ENCODE data around the gene SHOC2.

Gene SHOC2

DNA sequence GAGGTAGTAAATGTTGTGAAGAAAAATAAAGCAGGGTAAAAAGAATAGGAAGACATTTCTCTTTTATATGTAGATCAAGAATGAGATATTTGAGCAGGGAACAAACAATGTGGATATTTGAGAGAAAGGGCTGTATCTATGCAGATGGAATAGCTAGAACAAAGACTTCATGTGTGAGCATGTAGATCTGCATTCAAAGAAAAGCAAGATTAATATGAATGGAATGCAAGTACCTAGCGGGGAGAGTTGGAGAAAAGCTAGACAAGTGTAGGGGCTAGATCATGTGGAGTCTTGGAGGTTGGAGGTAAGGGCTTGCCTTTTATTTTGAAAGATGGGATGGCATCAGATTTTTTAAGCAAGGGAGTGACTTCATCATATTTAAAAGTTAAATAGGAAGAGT, 27.1 kb downstream of the SHOC2 start:
- no peak for DNase-seq (ENCODE audit: low read depth)

DNA sequence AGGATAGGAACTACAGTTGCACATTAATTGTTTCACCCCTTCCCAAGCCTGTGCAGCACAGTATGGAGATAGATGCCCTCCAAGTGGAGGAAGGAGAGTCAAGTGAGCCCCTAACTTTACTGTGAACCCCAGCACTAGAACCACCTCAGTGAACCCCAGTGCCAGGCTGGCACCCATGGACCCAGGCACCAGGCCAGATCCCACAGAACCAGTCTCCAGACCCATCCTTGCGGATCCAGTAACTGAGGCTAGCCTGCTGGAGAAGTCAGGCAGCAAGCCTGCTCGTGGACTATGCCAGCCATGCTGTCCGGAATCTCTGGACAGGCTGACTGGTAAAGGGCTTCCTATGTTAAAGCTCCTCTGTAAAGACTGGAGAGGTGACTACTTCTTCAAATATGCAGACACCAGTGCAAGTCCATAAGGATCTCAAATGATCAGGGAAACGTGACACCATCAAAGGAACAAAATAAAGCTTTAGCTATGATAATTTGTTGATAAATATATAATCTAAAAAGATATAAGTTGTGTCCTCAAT, 27.7 kb downstream of the SHOC2 start:
- DNase-seq (ENCODE audit: low read depth): no peak

DNA sequence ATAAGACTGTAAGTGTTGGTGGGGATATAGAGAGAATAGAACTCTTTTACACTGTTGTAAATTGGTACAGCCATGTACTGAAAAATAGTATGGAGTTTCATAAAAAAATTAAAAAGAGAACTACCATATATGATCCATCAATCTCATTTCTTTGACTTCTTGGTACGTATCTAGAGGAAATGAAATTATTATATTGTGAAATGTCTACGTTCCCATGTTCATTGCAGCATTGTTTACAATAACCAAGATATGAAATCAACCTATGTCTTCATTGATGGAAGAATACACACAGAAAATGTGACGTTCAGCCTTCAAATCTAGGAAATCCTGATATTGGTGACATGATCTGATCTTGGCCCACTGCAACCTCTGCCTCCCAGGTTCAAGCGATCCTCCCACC, 32.0 kb downstream of the SHOC2 start:
- DNase-seq (ENCODE audit: low read depth): no peak

DNA sequence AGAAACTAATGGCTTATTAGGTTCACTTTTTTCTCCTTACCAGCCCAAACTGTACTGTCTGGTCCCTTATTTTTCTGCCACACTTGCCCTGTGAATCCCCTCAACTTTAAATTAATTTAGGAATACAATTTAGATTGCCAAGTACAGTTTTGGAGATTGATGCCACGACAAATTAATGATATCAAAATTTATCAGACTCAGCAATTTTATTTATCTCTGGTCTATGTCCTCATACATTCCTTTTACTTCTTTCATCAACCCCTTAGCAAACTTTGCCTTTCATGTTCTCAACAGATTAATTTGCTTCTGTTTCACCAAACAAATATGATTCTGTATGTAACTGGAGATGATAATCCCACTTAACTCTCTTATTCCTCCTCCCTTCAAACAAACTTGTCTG, 38.2 kb downstream of the SHOC2 start:
- no peak for DNase-seq (ENCODE audit: low read depth)

DNA sequence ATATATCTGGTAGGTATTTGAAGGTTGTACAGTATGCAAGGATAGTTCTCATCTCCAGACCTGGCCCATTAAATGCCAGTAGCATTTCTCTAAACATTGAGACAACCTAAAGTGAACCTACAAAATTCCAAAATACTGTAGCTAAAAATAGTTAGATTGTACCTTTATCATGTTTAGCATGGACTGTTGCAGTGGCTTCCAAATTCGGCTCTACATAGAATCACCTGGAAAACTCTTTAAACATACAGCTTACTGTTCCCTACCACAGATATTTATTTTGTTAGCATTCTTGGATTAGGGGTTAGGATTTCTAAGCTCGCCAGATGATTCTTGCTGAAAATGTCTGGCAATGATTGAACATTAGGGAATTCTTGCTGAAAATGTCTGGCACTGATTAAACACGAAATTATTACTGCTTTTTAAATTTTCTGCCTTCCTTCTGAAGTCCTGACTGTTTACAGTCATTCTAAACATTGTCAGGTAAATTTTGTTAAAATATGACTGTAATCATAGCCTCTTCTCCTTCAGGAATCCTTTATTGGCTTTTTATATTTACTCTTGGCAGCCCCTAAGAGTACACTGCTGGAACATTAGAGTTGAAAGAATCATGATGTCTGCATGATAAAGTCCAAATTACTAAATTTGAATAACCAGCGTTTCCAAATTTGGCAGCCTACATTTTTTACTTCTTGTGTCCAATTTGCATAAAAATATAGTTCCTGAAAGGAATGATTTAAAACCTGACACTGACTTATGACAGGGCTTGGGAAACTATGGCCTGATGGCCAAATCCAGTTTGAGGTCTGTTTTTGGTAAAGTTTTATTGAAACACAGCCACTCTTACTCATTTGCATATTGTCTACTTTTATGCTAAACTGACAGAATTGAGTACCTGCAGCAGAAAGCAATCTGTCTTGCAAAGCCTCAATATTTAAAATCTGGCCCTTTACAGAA, 40.3 kb downstream of the SHOC2 start:
- DNase-seq (ENCODE audit: low read depth): no peak

DNA sequence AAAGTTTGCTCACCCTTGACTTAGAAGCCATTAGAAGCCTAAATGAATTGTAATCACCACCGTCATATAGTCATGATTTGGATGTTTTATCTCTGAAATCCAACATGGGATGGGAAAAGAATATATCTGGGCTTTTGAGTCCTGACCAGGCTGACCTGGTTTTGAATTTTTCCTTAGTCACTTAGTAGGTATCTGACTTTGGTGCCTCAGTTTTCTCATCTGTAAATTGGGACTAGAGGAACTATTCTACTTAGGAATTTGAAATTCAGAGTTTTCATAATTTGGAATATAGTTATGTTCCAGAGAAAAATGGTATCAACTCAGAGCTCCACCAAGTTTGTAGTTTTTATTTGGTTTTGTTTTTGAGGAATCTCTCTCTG, 40.9 kb downstream of the SHOC2 start:
- no peak for DNase-seq (ENCODE audit: low read depth)

DNA sequence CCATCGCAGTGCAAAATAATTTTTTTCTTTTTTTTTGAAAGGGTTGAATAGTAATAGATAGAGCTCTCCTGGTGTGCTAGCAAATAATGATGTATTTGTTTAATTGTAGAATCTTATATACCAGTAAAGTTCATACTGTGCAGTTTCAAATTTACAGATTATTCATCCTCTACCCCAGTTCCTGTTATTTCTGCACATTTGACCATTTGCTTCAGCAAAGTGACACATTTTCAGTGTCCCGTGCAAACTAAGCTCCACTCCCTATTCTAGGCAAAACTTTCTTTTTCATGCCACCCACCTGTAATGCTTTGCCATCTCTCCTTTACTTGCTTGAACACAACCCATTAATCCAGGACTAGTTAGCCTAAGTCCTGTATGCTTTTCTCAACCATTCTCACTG, 43.0 kb downstream of the SHOC2 start:
- DNase-seq (ENCODE audit: low read depth): no peak

DNA sequence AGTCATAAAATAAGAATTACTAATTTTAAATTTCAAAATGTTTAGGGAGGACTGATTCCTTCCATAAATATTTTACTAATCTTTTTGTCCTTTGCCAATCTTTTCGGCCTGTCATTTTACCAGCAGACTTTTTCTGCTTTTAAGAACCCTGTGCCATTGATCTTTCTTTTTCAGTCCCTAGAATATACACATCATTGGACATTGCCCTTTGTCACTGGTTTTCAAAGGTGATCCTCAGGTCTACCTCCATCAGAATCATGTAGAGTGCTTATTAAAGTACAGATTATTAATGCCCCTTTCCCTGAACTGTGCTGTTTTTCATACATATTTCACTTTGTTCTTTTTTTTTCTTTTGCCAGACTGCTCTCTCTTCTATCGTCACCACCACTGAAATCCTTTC, 43.8 kb downstream of the SHOC2 start:
- DNase-seq (ENCODE audit: low read depth): no peak

DNA sequence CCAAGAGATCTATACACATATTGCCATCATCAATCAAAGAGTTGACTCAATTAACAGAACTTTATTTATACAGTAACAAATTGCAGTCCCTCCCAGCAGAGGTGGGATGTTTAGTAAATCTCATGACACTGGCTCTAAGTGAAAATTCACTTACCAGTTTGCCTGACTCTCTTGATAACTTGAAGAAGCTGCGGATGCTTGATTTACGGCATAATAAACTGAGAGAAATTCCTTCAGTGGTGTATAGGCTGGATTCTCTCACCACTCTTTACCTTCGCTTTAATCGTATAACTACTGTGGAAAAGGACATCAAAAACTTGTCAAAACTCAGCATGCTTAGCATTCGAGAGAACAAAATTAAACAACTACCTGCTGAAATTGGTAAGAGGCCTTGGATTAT, 45.3 kb downstream of the SHOC2 start:
- no peak for DNase-seq (ENCODE audit: low read depth)

DNA sequence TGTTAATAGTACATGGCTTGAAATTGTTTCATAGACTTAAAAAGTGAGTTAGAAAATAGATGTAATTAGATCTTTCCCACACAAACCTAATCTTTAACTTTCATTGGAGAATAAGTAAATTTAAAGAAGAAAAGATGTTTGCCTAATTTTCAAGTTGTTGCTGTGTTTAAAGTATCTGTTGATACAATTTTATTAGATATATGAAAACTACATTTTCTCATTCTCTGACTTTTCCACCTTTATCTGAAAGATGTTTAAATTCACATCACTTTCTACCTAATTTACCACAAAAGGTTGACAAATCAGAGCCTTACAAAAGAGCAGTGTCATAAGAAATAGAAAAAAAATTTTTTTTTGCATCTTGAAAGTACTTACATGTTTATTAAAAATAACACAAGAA, 45.8 kb downstream of the SHOC2 start:
- DNase-seq (ENCODE audit: low read depth): no peak

DNA sequence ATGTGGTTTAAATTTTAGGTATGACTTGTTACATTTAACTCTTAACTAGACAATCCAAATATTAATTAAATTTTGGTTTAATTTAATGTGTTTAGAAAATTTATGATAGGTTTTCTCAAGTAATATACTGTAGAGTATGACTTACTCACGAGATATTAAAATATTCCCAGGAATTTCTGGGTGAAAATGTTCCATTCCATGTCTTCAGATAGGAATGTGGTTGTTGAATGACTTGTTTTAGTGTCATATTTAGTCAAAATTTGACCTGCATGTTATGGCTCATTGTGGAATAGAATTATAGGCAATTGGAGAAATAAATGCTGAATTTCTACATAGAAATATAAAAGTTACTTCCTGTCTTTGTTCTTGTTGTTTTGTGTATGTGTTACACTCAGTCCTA, 46.7 kb downstream of the SHOC2 start:
- DNase-seq (ENCODE audit: low read depth): no peak

DNA sequence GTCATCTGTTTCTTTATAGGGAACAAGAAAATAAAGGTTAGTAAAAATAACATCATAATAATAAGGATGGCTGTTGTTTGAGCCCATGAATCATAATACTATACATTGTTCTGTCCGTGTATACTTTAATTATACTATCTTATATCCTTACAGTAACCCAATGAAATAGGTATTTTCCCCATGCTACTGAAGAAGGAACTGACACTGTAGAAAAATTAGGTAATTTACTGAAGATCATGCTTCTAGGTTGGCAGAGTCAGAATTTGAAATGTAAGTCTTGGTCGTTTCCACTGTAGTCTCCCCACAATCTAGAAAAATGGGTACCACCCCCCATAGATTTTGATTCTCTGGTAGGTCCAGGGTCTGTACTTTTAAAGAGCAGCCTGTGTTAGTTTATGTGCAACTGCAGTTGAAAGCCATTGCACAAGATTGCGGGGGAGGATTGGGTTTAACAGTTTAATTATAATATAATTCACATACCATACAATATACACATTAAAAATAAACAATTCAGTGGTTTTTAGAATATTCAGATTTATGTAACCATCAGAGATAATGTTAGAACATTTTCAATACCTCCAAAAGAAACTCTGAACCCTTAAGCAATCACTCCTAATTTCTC, 47.7 kb downstream of the SHOC2 start:
- DNase-seq (ENCODE audit: low read depth): no peak

DNA sequence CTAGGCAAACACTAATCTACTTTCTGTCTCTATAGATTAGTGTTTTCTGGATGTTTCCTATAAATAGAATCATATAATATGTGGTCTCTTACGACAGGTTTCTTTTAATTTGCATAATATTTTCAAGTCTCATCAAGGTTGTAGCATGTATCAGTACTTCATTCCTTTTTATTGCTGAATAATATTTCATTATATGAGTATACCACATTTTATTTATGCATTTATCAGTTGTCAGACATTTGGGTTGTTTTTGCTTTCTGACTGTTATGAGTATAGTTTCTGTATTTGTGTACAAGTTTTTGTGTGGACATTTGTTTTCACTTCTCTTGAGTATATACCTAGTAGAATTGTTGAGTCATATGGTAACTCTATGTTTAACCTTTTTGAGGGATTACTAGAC, 48.2 kb downstream of the SHOC2 start:
- DNase-seq (ENCODE audit: low read depth): no peak

DNA sequence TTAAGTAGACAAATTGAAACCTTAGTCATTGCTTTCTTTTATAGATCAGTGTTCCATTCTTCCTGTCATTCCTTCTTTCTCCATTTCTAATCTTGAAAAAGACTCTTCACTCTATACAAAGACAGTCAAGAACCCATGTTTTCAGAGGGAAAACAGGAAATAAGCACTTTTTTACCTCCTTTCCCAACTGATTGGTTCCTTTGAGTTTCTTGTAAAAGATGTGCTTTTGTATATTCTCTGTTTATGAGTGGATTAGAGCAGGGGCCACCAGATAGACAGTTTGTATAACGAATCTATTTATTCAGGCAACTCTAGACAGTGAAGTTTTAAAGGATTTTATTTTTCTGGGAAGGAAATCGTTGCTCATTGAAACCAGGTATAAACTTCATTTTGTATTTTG, 49.8 kb downstream of the SHOC2 start:
- DNase-seq (ENCODE audit: low read depth): no peak

DNA sequence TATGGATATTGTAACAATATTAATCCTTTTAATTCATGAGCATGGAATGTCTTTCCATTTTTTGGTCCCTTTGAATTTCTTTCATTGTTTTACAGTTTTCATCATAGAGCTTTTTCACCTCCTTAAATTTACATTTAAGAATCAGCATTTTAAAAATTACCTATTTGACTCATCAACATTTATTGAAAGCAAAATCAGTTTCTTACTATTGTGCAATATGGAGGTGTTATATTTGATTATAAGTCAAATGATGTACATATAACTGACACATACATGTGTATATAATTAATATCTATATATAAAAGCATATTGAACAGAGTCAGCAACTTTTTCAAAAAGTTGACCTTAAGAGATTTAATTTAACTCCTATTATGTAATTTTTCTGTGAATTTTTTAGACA, 52.2 kb downstream of the SHOC2 start:
- DNase-seq (ENCODE audit: low read depth): no peak

DNA sequence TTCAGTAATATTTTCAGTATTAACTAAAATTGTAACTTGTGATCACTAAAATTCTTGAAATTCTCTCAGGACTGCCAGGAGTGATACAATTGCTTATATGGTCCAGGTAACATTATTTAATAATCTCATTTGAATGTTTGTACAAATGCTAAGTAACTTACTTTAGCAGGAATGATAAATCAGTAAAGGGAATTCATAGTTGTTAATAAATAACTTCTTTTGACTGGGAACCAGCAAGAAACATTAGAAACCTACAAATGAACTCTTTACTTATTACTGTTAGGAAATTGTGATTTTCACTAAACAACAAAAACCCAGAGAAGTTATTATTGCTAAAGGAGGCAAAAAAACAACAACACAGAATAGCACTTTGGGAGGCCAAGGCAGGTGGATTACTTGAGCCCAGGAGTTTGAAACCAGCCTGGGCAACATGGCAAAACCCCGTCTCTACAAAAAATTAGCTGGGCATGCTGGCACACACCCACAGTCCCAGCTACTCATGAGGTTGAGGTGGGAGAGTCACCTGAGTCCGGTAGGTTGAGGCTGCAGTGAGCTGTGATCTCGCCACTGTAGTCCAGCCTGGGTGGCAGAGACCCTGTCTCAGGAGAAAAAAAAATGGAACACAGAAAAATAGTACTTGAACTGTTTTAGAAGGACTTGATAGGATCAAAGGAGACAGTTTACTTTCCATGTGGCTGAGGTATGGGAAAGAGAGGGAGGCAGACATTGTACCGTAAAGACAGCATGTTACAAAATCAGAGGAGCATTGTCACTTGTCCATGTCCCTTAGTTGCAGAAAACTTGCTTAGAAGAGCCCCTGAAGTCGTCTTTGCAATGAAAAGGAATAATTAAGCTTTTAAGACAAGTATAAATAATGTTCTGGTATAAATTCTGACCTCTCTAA, 53.1 kb downstream of the SHOC2 start:
- no peak for DNase-seq (ENCODE audit: low read depth)

DNA sequence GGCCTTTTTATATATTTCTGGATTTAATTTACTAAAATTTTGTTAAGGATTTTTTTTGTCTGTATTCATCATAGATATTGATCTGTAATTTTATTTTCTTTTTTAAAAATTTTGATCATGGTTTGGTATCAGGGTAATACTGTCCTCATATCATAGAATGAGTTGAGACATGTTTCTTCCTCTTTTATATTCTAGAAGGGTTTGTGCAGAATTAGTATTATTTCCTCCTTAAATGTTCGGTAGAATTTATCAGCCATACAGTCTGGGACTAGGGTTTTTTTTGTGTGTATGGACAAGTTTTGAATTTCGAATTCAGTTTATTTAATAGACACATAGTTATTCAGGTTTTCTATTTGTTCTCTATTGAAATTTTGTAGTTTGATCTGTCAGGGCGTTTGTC, 54.0 kb downstream of the SHOC2 start:
- DNase-seq (ENCODE audit: low read depth): no peak

DNA sequence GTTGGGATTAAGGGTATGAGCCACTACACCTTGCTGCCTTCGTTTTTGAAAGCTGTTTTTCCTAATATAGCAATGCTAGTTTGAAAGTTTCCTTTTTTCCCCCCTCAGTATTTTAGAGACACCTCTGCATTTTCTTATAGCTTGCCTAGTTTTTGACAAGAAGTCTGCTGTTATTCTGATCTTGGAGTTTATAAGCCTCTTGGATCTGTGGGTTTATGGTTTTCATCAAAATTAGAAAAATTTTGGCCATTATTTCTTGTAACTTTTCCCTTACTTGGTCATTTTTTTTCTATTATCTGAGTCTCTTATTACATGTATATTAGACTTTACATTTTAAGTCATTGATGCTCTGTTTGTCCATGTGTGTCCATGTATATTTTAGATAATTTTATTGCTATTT, 57.2 kb downstream of the SHOC2 start:
- no peak for DNase-seq (ENCODE audit: low read depth)

DNA sequence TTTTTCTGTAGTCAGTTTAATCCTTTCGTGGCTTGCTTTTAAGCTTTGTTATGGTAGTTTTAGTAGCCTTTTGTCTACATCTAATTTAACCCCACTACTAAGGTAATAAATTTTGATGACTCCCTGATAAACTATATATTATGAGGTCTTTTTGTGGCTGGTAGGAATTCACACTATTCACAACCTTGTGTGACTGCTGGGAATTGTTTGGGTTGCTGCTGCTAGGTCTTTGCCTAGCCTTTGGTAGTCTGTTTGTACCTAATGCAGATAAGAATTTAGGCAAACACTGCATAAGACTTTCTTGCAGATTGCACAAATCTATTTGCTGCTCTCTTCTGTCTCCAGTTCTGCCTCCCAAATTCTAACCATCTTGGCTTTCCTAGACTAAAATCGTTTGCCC, 58.3 kb downstream of the SHOC2 start:
- DNase-seq (ENCODE audit: low read depth): no peak

DNA sequence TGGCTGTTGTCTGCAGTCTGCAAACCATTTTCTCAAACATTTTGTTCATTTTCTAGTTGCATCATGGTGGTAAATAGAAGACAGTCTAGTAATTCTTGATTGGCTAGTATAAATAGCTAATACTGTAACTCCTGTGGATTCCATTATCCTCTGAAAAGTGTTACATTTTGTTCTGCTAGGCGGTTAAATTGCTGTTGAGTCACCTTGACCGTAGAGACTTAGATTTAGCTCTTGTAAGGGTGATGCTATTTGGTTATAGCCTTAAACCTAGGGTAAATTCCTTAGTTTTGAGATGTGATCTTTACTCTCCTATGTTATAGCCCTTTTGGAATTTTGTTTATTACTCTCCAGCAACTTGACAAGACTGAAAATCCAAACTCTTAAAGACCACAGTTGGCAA, 58.8 kb downstream of the SHOC2 start:
- DNase-seq (ENCODE audit: low read depth): no peak

DNA sequence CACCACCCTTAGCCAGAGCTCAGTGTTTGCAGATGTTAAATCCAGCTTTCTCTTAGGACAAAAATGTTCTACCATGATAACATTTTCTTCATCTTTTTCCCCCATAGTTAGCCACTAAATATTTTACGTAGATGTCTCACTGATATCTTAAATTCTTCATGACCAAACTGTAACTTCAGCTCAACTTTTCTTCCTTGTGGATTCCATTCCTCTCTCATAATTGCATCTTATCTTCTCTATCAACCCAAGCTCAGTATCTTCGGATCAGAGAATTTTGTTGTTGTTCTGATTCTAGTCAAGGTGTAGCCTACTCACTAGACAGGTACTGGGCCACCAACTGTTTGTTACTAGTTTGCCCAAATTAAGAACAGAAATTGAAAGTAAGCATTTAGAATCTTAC, 60.2 kb downstream of the SHOC2 start:
- DNase-seq (ENCODE audit: low read depth): no peak

DNA sequence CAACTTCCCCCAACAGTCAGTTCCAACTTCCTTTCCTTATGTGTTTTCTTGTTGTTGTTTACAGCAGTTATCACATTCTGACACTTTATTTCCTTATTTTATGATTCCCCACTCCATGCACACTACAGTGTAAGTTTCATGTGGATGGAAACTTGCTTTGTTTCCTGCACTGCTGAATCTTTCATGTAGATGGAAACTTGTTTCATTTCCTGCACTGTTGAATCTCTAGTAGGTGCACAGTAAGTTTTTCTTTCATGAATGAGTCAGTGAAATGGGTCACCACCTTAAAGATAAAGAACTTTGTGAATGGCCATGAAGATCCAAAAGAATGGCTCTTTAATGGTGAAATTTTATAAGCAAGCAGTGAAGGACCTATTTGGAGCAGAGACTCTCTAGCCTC, 61.4 kb downstream of the SHOC2 start:
- DNase-seq (ENCODE audit: low read depth): no peak
